B cell (primary cell): ENCODE measurements around the gene CENPL. TPM values are rescaled to one million over a fixed set of nuclear protein-coding genes. Genes with fewer than 3 reads are reported as not detected.
"Not testable (repeated sequence)": the region's sequence is repeated elsewhere in the genome, so short reads cannot be mapped to it uniquely, and the experiment has no call there.

ENCODE experiments used
- ATAC-seq: fragments of 200-7000 bp; cut with Tn5 transposase; one replicate; pipeline ENCODE4 v1.10.0; 2021; ENCODE audit warnings: low read depth, mild to moderate bottlenecking, moderate number of reproducible peaks, moderate library complexity
- CTCF ChIA-PET: fragments of 350-600 bp; sonication (Branson Sonifier 250); formaldehyde crosslinking; loops from one replicate; lab custom pipeline; 2021; ENCODE audit warnings: antibody characterized with exemption, inconsistent platforms; lab: Charles Lee
- POLR2A ChIA-PET: fragments of 350-600 bp; sonication (Branson Sonifier 250); formaldehyde crosslinking; loops from one replicate; lab custom pipeline; 2021; ENCODE audit warnings: antibody characterized with exemption; lab: Charles Lee
- DNase-seq: peaks from one replicate; pipeline ENCODE4 v3.0.0; 2013
- H2AFZ ChIP-seq: 2 replicates; pipeline ENCODE4 v1.6.1; 2012; ENCODE audit warnings: mild to moderate bottlenecking, low read depth, low read length; ENCODE audit not compliant: insufficient read depth, poor library complexity, severe bottlenecking
- H3K27ac ChIP-seq, 2 donors: 1 replicate in 1 of 2; 2 replicates in 1 of 2; pipeline ENCODE4 v1.5.1; 2012 to 2013; ENCODE audit warnings: low read length in 2 of 2, mild to moderate bottlenecking in 2 of 2, moderate library complexity in 1 of 2
- H3K27me3 ChIP-seq, 4 experiments: fragments of 200-600 bp in 1 of 4; sonication (generic) in 1 of 4; replicated peaks in 1 of 4; 1 replicate in 2 of 4; 2 replicates in 2 of 4; pipeline versions ENCODE4 v1.6.1 to v1.7.0; 2013 to 2016; ENCODE audit warnings: low read length in 3 of 4, mild to moderate bottlenecking in 2 of 4, mixed read lengths in 1 of 4, moderate library complexity in 1 of 4; ENCODE audit not compliant: insufficient read depth in 4 of 4, control insufficient read depth in 3 of 4; ENCODE audit errors: control extremely low read depth in 1 of 4
- H3K36me3 ChIP-seq, 2 experiments: replicated peaks in 1 of 2; 1 replicate in 1 of 2; 2 replicates in 1 of 2; pipeline versions ENCODE4 v1.6.1 to v1.7.1; 2013; ENCODE audit warnings: low read length in 1 of 2; ENCODE audit not compliant: insufficient read depth in 2 of 2, control insufficient read depth in 1 of 2; ENCODE audit errors: control extremely low read depth in 1 of 2, extremely low read depth in 1 of 2
- H3K4me1 ChIP-seq, 2 donors: fragments of 200-600 bp in 1 of 2; sonication (generic) in 1 of 2; 1 replicate in 1 of 2; 2 replicates in 1 of 2; pipeline versions ENCODE4 v1.5.1 to v1.6.1; 2013 to 2017; ENCODE audit warnings: low read length in 2 of 2; ENCODE audit not compliant: control insufficient read depth in 2 of 2, insufficient read depth in 2 of 2
- H3K4me2 ChIP-seq: replicated peaks from 2 replicates; pipeline ENCODE3; 2012; ENCODE audit warnings: mild to moderate bottlenecking, low read depth, low read length; ENCODE audit not compliant: poor library complexity, severe bottlenecking
- H3K4me3 ChIP-seq, 5 experiments: fragments of 200-600 bp in 1 of 5; sonication (generic) in 1 of 5; 1 replicate in 3 of 5; 2 replicates in 2 of 5; pipeline versions ENCODE4 v1.5.1 to v1.7.0; 2011 to 2016; ENCODE audit warnings: low read length in 4 of 5, mild to moderate bottlenecking in 4 of 5, low read depth in 2 of 5, control low read depth in 1 of 5, moderate library complexity in 1 of 5; ENCODE audit not compliant: insufficient read depth in 1 of 5; ENCODE audit errors: control extremely low read depth in 1 of 5, extremely low read depth in 1 of 5
- H3K79me2 ChIP-seq: fragments of 200-600 bp; sonication (generic); one replicate; pipeline ENCODE4 v1.6.0; 2016; ENCODE audit warnings: low read length; ENCODE audit not compliant: control insufficient read depth, insufficient read depth
- H3K9ac ChIP-seq: fragments of 200-600 bp; sonication (generic); 2 replicates; pipeline ENCODE4 v1.6.1; 2017; ENCODE audit warnings: mild to moderate bottlenecking, low read length, moderate library complexity
- H3K9me3 ChIP-seq, 3 donors: one replicate each; pipeline versions ENCODE4 v1.6.1 to v1.7.1; 2013; ENCODE audit warnings: low read length in 2 of 3; ENCODE audit not compliant: control insufficient read depth in 2 of 3, insufficient read depth in 1 of 3; ENCODE audit errors: control extremely low read depth in 1 of 3
- H4K20me1 ChIP-seq: 2 replicates; pipeline ENCODE4 v1.6.0; 2012; ENCODE audit warnings: mild to moderate bottlenecking, low read length; ENCODE audit not compliant: insufficient read depth, control insufficient read depth, poor library complexity, severe bottlenecking
- H3K27ac Mint-ChIP-seq: one replicate; pipeline ENCODE4 v1.8.0; 2021; ENCODE audit warnings: mixed read lengths
- H3K27me3 Mint-ChIP-seq: one replicate; pipeline ENCODE4 v1.8.0; 2021; ENCODE audit warnings: mixed read lengths
- H3K4me1 Mint-ChIP-seq: one replicate; pipeline ENCODE4 v1.8.0; 2021; ENCODE audit warnings: mixed read lengths
- H3K4me3 Mint-ChIP-seq: one replicate; pipeline ENCODE4 v1.8.0; 2021; ENCODE audit warnings: mixed read lengths
- H3K9me3 Mint-ChIP-seq: one replicate; pipeline ENCODE4 v1.8.0; 2022; ENCODE audit warnings: mixed read lengths; ENCODE audit not compliant: insufficient read depth
- CTCF ChIP-seq: fragments of 200-600 bp; IDR thresholded peaks from one replicate; pipeline ENCODE4 v1.8.0; 2022; ENCODE audit warnings: antibody characterized with exemption, mild to moderate bottlenecking
- EZH2 ChIP-seq: IDR thresholded peaks from 2 replicates; pipeline ENCODE4 v1.6.1; 2012; ENCODE audit warnings: borderline replicate concordance, low read depth, mild to moderate bottlenecking, moderate library complexity, low read length; ENCODE audit not compliant: insufficient read depth, poor library complexity, severe bottlenecking
- WGBS: methylation state at CpG from one replicate; pipeline ENCODE4 v1.1.5; 2013; ENCODE audit warnings: missing lambda C conversion rate; ENCODE audit not compliant: insufficient coverage; 5-methylcytosine and 5-hydroxymethylcytosine counted together
- intact Hi-C: fragments of 100-400 bp; cut with micrococcal nuclease; formaldehyde crosslinking; loops from one replicate; pipeline ENCODE4 v1.10.0; 2022
- polyA plus RNA-seq: library from polyadenylated mRNA; depleted of rRNA; stranded (reverse); fragments of >200 nt; gene quantifications from 2 replicates; pipeline ENCODE4 v1.2.3, GENCODE V29; 2012
- total RNA-seq, 2 donors: library from RNA; stranded (reverse); fragments of 120-200 nt in 1 of 2; gene quantifications; 1 replicate in 1 of 2; 2 replicates in 1 of 2; pipeline versions ENCODE4 v1.2.3 to v1.2.4, GENCODE V29; 2013 to 2022

CENPL gene
- total and polyA plus RNA-seq, 2 donors (not counting 1 experiment from before 2014, with no cell fraction given): 3.2 to 9.7 TPM

- ATAC-seq (no peak), DNase-seq (no peak)
- Mint-ChIP-seq H3K4me3 (no peak overlapping the region), H3K4me1 (no peaks in the 10 kb centered on the region), H3K27ac (no peak overlapping the region), H3K27me3 (no peaks in the 10 kb centered on the region), H3K9me3 (peaks cover 9% of the 10 kb centered on the region)
- no peaks in the 10 kb centered on the region for H4K20me1 ChIP-seq
- no peak for TF ChIP-seq CTCF
- TF ChIP-seq EZH2: no peak
- H3K79me2 ChIP-seq: no peaks in the 10 kb centered on the region
- no peak overlapping the region for H2AFZ ChIP-seq
- H3K36me3 ChIP-seq: peaks cover 9 to 15% of the 10 kb centered on the region in 2 experiments
- no peak overlapping the region for H3K27ac ChIP-seq
- no peaks in the 10 kb centered on the region for H3K4me1 ChIP-seq
- H3K27me3 ChIP-seq: no peaks in the 10 kb centered on the region
- H3K4me3 ChIP-seq: no peak overlapping the region
- WGBS: no CpG with 5 or more reads among the region's 2 CpGs
- ChIA-PET CTCF (no interaction called here), POLR2A (no interaction called here)
- intact Hi-C loops: loop anchor here (5.0 kb wide), 1 partner anchor 1781 kb away; no protein-coding TSS in a partner anchor
- H3K9ac ChIP-seq: no peak overlapping the region
- H3K4me2 ChIP-seq: no peak overlapping the region
- peaks cover 0 to 2% (median 0%) of the 10 kb centered on the region in 3 donors for H3K9me3 ChIP-seq
Observed at GRCh38 chr1:173768206-173768605, 56.5 kb downstream of the CENPL start.

GRCh38 chr1:173764331-173764730 lies 60.4 kb downstream of the CENPL start:
- H3K27me3 ChIP-seq, H3K27ac Mint-ChIP-seq, intact Hi-C loops, ATAC-seq, DNase-seq, H4K20me1 ChIP-seq, H3K27me3 Mint-ChIP-seq, H3K4me2 ChIP-seq, H3K4me3 Mint-ChIP-seq, CTCF ChIA-PET, H3K9ac ChIP-seq, H3K9me3 ChIP-seq, H3K79me2 ChIP-seq, H3K27ac ChIP-seq, H3K4me1 Mint-ChIP-seq, H3K4me3 ChIP-seq, H2AFZ ChIP-seq, H3K4me1 ChIP-seq: not testable (repeated sequence)
- H3K36me3 ChIP-seq: peaks cover 9 to 16% of the 10 kb centered on the region in 2 experiments
- peaks cover 11% of the 10 kb centered on the region for H3K9me3 Mint-ChIP-seq
- 100% methylated on average over 2 of the region's 6 CpGs for WGBS
- POLR2A ChIA-PET: interaction anchor here (0.7 kb wide), 1 partner anchor 18 kb away, joined by 8 read pairs; no protein-coding TSS in a partner anchor
